Neural progenitor cell (in vitro differentiated cells): ENCODE data around the gene RAMAC.

Source experiments
- EZH2 ChIP-seq: fragments of 200-600 bp; sonication (generic); IDR thresholded peaks from 2 replicates; pipeline ENCODE4 v1.6.1; 2017; ENCODE audit warnings: antibody characterized with exemption, mild to moderate bottlenecking, moderate library complexity
- EZH2phosphoT487 ChIP-seq: fragments of 200-600 bp; sonication (generic); IDR thresholded peaks from 2 replicates; pipeline ENCODE4 v1.6.1; 2017; ENCODE audit warnings: antibody characterized with exemption
- TF ChIP-seq, protein P1 (sequence below): fragments of 200-600 bp; sonication (generic); IDR thresholded peaks from 2 replicates; pipeline ENCODE4 v1.5.1; 2017; ENCODE audit warnings: antibody characterized with exemption, mild to moderate bottlenecking

DNA sequence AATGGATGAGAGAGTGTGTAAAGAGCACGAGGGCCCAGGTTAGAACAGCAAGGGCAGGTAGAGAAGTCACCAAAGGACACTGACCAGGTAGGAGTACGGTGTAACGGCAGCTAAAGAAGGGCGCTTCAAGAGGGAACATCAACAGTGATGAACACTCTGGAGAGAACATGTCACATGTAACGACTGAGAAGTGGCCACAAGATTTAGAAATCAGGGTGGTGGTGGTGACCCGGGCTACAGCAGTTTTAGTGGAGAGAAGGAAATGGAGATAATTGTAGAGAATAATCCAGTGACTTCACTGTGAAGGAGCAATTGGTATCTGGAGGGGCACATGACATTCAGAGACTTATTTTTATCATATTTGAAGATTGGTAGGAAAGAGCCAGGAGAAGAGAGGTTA lies 26.6 kb downstream of the RAMAC start:
- TF ChIP-seq, protein P1, sequence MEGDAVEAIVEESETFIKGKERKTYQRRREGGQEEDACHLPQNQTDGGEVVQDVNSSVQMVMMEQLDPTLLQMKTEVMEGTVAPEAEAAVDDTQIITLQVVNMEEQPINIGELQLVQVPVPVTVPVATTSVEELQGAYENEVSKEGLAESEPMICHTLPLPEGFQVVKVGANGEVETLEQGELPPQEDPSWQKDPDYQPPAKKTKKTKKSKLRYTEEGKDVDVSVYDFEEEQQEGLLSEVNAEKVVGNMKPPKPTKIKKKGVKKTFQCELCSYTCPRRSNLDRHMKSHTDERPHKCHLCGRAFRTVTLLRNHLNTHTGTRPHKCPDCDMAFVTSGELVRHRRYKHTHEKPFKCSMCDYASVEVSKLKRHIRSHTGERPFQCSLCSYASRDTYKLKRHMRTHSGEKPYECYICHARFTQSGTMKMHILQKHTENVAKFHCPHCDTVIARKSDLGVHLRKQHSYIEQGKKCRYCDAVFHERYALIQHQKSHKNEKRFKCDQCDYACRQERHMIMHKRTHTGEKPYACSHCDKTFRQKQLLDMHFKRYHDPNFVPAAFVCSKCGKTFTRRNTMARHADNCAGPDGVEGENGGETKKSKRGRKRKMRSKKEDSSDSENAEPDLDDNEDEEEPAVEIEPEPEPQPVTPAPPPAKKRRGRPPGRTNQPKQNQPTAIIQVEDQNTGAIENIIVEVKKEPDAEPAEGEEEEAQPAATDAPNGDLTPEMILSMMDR, result no peak
- no peak for TF ChIP-seq EZH2
- TF ChIP-seq EZH2phosphoT487, result no peak
